Measurements from ENCODE around the gene F3.
"Not testable (repeated sequence)": the region's sequence is repeated elsewhere in the genome, so short reads cannot be mapped to it uniquely, and the experiment has no call there.

Gene F3

DNA sequence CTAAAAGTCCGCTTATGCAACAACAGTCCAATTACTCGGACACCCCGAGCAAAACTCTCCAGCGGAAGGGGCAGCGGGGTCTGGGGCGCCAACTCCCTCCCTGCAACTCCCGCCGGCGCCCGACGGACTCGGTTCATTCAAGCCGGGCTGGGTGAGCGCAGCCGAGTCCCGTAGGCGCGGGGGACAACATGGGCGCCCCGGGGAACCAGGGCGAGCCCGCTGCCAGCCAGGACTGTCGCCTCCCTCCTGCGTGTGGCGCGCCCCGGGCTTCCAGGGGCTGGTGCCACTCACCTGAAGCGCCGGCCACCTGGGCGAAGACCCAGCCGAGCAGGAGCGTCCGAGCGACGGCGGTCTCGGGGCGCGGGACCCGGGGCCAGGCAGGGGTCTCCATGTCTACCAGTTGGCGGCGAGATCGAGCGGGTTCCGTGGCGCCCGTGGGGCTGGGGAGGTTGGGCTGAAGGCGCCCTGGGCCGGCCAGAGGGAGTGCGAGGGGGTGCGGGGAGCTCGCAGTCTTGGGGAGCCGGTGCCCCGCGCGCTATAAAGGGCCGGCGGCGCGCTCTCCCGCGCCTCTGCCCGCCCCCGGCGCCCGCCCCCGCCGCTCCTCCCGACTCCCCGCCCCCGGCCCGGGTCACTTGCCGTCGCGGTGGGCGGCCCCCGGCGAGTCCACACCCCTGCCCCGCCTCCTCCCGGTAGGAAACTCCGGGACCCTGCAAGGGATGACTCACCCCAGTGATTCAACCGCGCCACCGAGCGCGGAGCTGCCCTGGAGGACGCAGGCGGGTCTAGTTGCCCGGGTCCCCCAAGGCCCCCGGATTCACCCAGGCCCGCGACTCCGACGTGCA, at the start of gene F3:
Gene F3, minus strand, starts transcription at position 514 of the 842 bp plus-strand sequence. Its CDS starts 123 bp downstream, at position 391.
- DNase-seq: peak; percentile 96

DNA sequence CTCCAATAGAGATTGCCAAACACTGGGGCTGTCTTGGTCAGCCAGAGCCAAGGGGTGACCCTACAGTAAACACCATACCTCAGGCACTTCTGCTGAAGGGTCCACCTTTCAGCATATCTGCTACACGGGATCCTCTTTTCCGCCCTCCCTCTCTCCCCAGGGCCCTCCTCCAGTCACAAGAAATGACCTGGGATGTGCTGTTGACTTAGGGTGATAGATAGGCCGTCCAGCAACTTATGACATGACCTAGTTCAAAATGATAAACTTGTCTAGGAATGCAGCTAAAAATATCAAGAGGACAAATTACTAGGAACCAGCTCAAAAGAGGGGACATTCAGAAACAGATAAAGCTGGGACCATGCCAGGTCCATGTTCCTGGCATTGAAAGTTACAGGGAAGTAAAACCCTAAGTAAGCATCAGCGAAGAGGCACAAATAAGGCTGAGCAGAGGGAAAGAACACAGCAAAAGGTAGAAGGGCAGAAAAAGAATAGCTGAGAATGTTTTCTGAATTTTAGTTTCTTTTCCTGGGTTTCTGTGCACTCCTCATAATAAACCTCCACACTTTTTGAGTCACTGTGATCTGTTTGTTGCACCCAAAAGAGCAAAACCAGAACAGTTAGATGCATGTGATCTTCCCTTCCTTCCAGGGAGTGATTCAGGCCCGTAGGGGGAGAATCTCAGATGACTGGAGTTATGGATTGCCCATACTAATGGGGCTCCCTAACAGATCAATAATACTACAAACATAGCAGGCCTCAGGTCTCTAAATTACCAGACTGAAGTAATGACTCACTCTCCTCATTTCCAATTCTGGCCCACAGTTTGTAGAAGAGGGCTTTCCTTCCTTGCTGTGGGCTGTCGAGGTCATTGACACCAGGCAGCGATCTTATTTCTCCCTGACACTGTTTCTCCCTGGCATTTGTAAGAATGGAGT, 48.9 kb upstream of the F3 start:
- peak; percentile 53 for DNase-seq

DNA sequence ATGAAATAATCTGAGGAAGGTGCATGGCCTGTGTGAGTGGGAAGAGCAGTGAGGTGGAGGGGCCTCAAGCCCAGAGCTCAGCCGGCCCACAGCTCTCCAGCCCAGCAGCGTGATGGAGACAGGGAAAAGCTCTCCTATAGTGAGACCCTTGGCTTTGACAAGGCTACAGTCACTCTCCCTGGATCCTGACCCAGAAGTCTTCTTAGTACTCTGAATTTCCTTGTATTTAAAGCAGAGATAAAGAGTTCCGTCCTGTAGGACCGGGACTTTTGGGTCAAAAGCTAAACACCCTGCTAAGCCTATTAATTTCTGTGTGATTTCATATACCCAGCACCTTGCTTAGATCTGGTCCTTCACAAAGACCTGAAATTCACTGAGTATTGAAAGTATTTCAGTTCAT, 48.2 kb upstream of the F3 start:
- peak; percentile 18 for DNase-seq

DNA sequence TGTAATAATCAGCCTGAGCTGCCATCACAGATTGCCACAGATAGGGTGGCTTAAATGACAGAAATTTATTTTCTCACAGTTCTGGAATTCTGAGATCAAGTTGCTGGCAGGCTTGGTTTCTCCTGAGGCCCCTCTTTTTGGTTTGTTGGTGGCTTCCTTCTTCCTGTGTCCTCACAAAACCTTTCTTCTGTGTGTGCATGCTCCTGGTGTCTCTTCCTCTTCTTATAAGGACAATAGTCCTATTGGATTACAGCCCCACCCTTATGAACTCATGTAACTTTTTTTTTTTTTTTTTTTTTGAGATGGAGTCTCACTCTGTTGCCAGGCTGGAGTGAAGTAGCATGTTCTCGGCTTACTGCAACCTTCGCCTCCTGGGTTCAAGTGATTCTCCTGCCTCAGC, 41.0 kb upstream of the F3 start:
- no peak for DNase-seq

DNA sequence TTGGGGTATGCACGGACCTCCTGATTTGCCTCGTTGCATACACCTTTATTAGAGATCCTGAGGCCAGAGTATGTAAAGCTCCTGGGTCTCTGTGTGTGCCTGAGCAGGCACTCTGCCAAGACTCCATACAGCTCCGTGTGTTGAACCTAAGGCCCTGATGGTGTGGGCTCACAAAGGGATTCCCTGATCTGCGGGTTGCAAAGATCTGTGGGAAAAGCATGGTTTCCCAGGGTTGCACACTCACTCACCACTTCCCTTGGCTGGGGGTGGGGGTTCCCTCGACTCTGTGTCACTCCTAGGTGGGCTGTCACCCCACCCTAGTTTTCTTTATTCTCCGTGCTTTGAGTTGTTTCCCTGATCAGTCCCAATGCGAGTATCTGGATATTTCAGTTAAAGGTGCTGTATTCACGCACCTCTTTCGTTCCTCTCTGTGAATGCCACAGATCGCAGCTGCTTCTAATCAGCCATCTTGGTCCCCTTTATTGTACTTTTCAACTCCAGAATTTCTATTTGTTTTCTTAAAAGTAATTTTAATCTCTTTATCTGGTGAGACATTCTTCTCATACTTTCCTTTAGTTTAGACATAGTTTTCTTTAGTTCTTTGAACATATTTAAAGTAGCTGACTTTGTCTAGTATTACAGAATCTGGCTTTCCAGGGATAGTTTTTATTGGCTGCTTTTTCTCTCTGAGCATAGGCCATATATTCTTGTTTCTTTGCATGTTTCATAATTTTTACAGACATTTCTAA, 39.0 kb upstream of the F3 start:
- no peak for DNase-seq

- peak; percentile 99 for DNase-seq
Measured at GRCh38 chr1:94579876-94580294, 38.3 kb upstream of the F3 start.

DNA sequence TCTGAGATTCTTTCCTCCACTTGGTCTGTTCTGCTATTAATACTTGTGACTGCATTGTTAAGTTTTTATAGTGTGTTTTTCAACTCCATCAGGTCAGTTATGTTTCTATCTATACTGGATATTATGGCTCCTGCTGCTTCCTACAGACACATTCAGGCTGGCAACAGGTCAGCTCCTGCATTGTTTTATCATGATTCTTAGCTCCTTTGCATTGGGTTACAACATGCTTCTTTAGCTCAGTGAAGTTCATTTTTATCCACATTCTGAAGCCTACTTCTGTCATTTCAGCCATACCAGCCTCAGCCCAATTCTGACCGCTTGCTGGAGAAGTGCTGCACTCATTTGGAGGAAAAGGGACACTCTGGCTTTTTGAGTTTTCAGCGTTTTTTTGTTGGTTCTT, 37.3 kb upstream of the F3 start:
- DNase-seq: no peak

DNA sequence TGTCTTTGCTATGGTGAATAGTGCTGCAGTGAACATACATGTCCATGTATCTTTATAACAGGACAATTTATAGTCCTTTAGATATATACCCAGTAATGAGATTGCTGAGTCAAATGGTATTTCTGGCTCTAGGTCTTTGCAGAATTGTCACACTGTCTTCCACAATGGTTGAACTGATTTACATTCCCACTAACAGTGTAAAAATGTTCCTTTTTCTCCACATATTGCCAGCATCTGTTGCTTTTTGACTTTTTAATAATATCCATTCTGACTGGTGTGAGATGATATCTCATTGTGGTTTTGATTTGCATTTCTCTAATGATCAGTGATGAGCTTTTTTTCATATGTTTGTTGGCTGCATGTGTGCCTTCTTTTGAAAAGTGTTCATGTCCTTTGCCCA, 32.4 kb upstream of the F3 start:
- not testable (repeated sequence) for DNase-seq

DNA sequence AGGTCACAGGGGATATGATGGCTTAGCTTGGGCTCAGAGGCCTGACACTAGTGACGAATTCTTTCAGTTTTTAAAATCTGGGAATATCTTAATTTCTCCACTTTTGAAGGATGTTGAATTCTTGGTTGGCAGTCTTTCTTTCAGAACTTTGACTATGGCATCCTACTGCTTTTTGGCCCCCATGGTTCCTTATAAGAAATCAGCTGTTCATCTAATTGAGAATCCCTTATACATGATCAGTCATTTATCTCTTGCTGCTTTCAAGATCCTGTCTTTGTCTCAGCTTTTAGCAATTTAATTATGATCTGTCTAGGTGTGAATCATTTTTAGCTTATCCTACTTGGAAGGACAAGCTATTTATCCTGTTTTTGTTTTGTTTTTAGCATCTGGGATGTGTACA, 31.2 kb upstream of the F3 start:
- no peak for DNase-seq

DNA sequence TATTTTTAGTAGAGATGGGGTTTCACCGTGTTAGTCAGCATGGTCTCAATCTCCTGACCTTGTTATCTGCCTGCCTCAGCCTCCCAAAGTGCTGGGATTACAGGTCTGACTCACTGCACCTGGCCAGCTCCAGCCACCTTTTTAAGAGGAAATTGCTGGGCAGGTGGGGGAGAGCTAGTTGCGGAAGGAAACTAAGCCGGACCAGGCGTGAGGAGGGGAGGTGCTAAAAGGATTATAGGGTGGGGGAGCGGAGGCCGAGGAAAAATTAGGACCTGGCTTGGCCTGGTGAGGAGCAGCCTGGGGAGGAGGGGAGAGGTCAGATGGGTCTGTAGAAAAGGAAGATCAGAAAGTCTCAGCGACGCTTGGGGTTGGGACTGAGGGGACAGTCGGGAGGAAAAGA, 29.4 kb upstream of the F3 start:
- DNase-seq: not testable (repeated sequence)

DNA sequence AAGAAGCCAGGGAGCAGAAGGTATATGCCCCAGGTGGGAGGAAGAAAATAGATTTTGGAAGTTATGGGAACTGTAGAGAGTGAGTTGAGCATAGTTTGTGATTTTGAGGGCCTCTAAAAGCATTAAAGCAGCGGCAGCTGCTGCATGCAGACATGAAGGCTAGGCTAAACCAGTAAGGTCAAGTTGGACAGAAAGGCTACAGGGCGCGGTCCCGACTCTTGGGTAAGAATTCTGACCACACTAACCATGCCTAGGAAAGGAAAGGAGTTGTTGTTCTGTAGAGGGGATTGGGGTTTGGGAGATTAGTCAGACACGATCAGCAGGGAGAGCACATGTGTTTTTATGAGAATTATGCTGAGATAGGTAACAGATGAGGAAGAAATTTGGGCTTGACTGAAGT, 27.2 kb upstream of the F3 start:
- not testable (repeated sequence) for DNase-seq

GRCh38 chr1:94567975-94568607, 26.5 kb upstream of the F3 start:
- not testable (repeated sequence) for DNase-seq

- DNase-seq: not testable (repeated sequence)
Measured at GRCh38 chr1:94566436-94566835, 24.9 kb upstream of the F3 start.

DNA sequence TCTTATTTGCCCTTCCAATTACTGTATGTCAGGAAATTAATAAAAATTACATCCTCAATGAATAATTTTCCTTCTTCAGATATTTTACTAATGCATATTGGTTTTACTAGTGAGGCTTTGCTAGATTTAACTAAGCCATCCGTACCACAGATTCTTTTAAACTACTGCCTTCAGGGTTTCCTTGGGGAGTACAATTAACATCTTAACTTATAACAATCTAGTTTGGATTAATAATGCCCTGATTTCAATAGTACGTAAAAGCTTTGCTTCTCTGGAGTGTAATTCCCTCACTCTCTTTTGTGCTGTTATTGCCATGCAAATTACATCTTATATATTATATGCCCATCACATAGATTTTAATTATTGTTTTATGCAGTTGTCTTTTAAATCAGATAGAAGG, 24.3 kb upstream of the F3 start:
- DNase-seq: no peak

DNA sequence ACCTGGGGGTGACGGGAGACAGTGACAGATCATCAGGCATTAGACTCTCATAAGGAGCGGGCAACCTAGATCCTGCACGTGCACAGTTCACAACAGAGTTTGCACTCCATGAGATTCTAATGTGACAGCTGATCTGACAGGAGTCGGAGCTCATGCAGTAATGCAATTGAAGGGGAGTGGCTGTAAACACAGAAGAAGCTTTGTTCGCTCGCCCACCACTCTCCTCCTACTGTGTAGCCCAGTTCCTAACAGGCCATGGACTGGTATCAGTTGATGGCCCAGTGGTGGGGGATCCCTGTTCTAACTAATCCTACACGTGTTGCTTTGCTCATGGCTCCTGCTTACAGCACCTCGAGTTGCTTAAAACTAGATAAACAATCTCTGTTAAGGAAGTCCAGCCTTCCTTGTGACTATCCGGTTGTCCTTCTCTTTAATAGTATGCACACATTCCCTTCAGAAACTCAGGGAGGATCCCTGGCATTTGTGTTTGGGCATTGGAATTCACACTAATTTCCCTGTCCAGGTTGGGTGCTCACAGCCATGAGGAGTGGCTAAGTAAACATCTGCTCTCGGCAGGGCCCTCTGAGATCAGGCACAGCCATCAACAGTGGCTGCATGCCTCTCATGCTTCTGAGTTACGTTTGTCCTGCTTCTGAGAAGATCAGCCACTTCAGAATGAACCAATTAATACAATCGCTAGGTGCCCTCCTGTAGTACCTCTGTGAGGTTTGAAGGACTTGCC, 21.1 kb upstream of the F3 start:
- DNase-seq: peak; percentile 78

DNA sequence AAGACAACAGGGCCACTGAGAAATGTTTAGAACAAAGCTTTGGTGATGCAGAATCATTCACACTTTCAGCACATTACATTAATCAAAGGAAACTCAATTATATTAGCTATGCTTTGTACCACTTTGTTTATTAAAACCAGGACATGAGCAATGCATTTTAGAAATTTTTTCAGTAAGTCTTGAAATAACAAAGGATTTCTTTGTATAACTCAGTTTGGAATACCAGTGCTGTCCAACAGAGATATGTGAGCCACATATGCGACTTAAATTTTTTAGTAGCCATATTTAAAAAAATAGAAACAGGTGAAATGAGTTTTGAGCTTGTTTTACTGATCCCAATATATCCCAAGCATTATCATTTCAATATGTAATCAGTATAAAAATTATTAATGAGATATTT, 18.8 kb upstream of the F3 start:
- DNase-seq: no peak

- peak; percentile 81 for DNase-seq
Measured at GRCh38 chr1:94559921-94560320, 18.4 kb upstream of the F3 start.

GRCh38 chr1:94555091-94555490, 13.5 kb upstream of the F3 start:
- no peak for DNase-seq

- peak; percentile 87 for DNase-seq
Measured at GRCh38 chr1:94554580-94554979, 13.0 kb upstream of the F3 start.

GRCh38 chr1:94553931-94554330, 12.4 kb upstream of the F3 start:
- DNase-seq: no peak

- peak; percentile 74 for DNase-seq
Measured at GRCh38 chr1:94553323-94553730, 11.8 kb upstream of the F3 start.

DNA sequence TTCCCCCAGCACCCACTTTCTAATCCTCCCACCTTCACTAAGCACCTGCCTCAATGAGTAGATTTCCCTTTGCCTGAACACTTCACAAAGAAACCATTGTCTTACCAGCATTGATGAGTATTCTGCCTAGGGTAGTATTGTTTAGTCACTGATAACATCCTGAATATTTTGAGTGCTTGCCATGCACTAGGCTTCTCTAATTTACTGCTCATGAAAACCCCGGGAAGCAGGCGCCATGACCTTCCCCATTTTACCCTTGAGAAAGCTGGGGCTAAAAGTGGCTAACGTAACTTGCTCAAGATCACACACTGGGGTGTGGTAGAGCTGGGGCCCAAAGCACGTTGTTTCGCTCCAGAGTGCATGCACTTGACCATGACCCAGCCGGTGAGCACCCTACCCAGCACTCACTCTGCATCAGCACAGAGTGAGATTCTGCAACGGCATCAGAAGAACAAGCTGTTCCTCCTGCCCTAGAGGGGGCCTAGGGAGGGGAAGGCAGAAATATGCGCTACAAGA, 10.6 kb upstream of the F3 start:
- DNase-seq: peak; percentile 64
